ENCODE measurements around the gene SETD1A. TPM values are rescaled to one million over a fixed set of nuclear protein-coding genes. Genes with fewer than 3 reads are reported as not detected.

SETD1A gene
- total and polyA plus RNA-seq, 9 of the 15 experiments (the other 6 are each of a cell fraction or from before 2014, with no cell fraction given) = 0.08 to 36.0 (median 4.2) TPM

- Histone ChIP-seq H3K4me2 (ENCODE audit: insufficient read depth, low read length) (no peak overlapping the region), H3K27ac (ENCODE audit: extremely low read depth, low read depth, low read length) (no peak overlapping the region), H3K27me3 (ENCODE audit: control insufficient read depth in 2 of 2, insufficient read depth in 2 of 2, low read length in 2 of 2) (no peaks in the 10 kb centered on the region), H2AFZ (ENCODE audit: low read depth, low read length) (no peak overlapping the region), H3K9me1 (ENCODE audit: control insufficient read depth, insufficient read depth, low read length) (no peaks in the 10 kb centered on the region), H4K20me1 (replicated peaks; ENCODE audit: control insufficient read depth, insufficient read depth, low read length) (no peaks in the 10 kb centered on the region), H3K9me3 (replicated peaks; ENCODE audit: control insufficient read depth, insufficient read depth, low read depth, low read length) (no peaks in the 10 kb centered on the region), H3K4me3 (no peak overlapping the region), H3K9ac (ENCODE audit: insufficient read depth in 1 of 2, low read depth in 2 of 2, low read length in 2 of 2) (no peak overlapping the region; a peak in 1 of 4 replicates), H3K79me2 (ENCODE audit: control insufficient read depth, insufficient read depth, low read length) (0 out of 3 replicates have a peak, but pooled peaks cover under 1% of the 10 kb centered on the region), H3K4me1 (replicated peaks in 1 of 2; ENCODE audit: control insufficient read depth in 2 of 2, insufficient read depth in 2 of 2, low read length in 2 of 2) (peaks cover 0 to 7% of the 10 kb centered on the region in 2 experiments; a peak in 1 of 5 replicates), H3K36me3 (ENCODE audit: control insufficient read depth, insufficient read depth, low read length) (peaks cover 91% of the 10 kb centered on the region; the same call in 2 of the 3 replicates)
- ChIA-PET POLR2A (interaction anchor here (0.7 to 2.5 kb wide), 4 partner anchors 14 to 492 kb away, joined by 3 to 7 read pairs (median 4); no protein-coding TSS in a partner anchor), CTCF (ENCODE audit: low intra/inter-chr PET ratio) (no interaction called here)
- no TSS peak for BruUV-seq (replicated peaks)
- FAIRE-seq (no peak), DNase-seq (ENCODE audit: extremely low read depth in 1 of 4, low spot score in 3 of 4) (no peak), ATAC-seq (no peak)
- 97% methylated on average over 16 of the region's 19 CpGs for WGBS (ENCODE audit: insufficient coverage, low coverage, missing lambda C conversion rate)
- in situ Hi-C loops (cut with MboI) (loop anchor here (25.0 kb wide), 1 partner anchor 896 kb away; the partner anchor contains the start of gene ZNF267), intact Hi-C loops (cut with micrococcal nuclease) (no loop called here)
- no peak for TF ChIP-seq NCOR1 (IDR thresholded peaks at IDR 0.05)
- TF ChIP-seq ZNF512 (tag; IDR thresholded peaks at IDR 0.05) = no peak
- TF ChIP-seq ZNF699 (CRISPR knock-in tag; IDR thresholded peaks at IDR 0.05; ENCODE audit: insufficient replicate concordance) = no peak
- no peak for TF ChIP-seq FOS (IDR thresholded peaks at IDR 0.05; ENCODE audit: extremely low read depth, insufficient read length)
- no peak for TF ChIP-seq PHTF2 (CRISPR knock-in tag; IDR thresholded peaks at IDR 0.05)
- TF ChIP-seq TAF9B (IDR thresholded peaks at IDR 0.05; ENCODE audit: partially characterized antibody) = no peak
- no peak for TF ChIP-seq RFX7 (CRISPR knock-in tag; IDR thresholded peaks at IDR 0.05)
- TF ChIP-seq REST (IDR thresholded peaks at IDR 0.05; ENCODE audit: borderline replicate concordance) = no peak
- TF ChIP-seq REST (CRISPR knock-in tag; IDR thresholded peaks at IDR 0.05; ENCODE audit: low read depth) = no peak
- TF ChIP-seq BCOR (IDR thresholded peaks at IDR 0.05) = no peak
- TF ChIP-seq SMARCB1 (IDR thresholded peaks at IDR 0.05; ENCODE audit: insufficient read length, low read depth) = no peak
Measured at GRCh38 chr16:30966033-30966619, 8.6 kb downstream of the SETD1A start.
